ENCODE data around the gene KAT5.

DNA sequence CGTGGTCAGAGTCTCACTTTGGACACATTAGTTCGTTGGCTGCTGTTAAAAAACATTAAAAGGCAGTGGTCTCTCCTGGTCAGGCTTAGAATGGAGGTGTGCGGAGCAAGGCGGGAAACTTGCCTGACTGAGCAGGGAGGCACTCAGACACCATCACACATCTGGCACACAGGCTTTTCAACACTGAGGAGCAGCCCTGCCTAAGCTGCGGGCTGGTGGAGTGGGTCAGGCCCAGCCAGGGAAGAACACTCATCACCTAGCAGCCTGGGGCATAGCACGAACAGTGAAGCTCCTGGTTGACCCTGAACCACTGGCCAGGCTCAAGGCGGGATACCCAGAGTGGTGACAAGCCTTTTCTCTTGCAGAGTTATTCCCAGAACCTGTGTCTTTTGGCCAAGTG is 4.2 kb downstream of the KAT5 start:
- TF ChIP-seq, protein P1, sequence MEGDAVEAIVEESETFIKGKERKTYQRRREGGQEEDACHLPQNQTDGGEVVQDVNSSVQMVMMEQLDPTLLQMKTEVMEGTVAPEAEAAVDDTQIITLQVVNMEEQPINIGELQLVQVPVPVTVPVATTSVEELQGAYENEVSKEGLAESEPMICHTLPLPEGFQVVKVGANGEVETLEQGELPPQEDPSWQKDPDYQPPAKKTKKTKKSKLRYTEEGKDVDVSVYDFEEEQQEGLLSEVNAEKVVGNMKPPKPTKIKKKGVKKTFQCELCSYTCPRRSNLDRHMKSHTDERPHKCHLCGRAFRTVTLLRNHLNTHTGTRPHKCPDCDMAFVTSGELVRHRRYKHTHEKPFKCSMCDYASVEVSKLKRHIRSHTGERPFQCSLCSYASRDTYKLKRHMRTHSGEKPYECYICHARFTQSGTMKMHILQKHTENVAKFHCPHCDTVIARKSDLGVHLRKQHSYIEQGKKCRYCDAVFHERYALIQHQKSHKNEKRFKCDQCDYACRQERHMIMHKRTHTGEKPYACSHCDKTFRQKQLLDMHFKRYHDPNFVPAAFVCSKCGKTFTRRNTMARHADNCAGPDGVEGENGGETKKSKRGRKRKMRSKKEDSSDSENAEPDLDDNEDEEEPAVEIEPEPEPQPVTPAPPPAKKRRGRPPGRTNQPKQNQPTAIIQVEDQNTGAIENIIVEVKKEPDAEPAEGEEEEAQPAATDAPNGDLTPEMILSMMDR (conservative IDR thresholded peaks at IDR 0.05), result no peak
- TF ChIP-seq EZH2 (IDR thresholded peaks at IDR 0.05; ENCODE audit: low read depth), result no peak
